A673 (cell line): ENCODE results near the gene CABLES1. TPM values are rescaled to one million over a fixed set of nuclear protein-coding genes. Genes with fewer than 3 reads are reported as not detected.

Experiments
- BruUV-seq: library from RNA; stranded (reverse); fragments of 400-500 nt; replicated peaks from 2 replicates; lab custom pipeline; 2021; lab: Mats Ljungman, UMichigan
- CTCF ChIA-PET: fragments of 300-600 bp; sonication (Branson Sonifier 250); formaldehyde crosslinking; loops from one replicate; lab custom pipeline; 2022; ENCODE audit warnings: antibody characterized with exemption; lab: Charles Lee
- POLR2A ChIA-PET: fragments of 300-600 bp; sonication (Branson Sonifier 250); formaldehyde crosslinking; loops from one replicate; lab custom pipeline; 2022; ENCODE audit warnings: antibody characterized with exemption; ENCODE audit not compliant: low non-redundant PET; lab: Charles Lee
- DNase-seq: peaks from one replicate; pipeline ENCODE4 v3.0.0-alpha.2; 2015; ENCODE audit warnings: low spot score
- H3K27ac ChIP-seq: fragments of 200-600 bp; sonication (generic); 2 replicates; pipeline ENCODE4 v1.5.1; 2016; ENCODE audit warnings: mixed run types, low read depth, mild to moderate bottlenecking, mixed read lengths, antibody characterized with exemption, low read length; ENCODE audit not compliant: poor library complexity, severe bottlenecking
- H3K27me3 ChIP-seq: fragments of 200-600 bp; sonication (generic); replicated peaks from 2 replicates; pipeline ENCODE4 v1.6.1; 2017; ENCODE audit warnings: mixed run types, low read depth, mild to moderate bottlenecking, mixed read lengths, antibody characterized with exemption, low read length; ENCODE audit not compliant: insufficient read depth, poor library complexity
- H3K36me3 ChIP-seq: fragments of 200-600 bp; sonication (generic); 2 replicates; pipeline ENCODE4 v1.6.1; 2016; ENCODE audit warnings: mixed run types, mild to moderate bottlenecking, mixed read lengths, antibody characterized with exemption, low read length; ENCODE audit not compliant: insufficient read depth, poor library complexity, severe bottlenecking
- H3K4me1 ChIP-seq: fragments of 200-600 bp; sonication (generic); 2 replicates; pipeline ENCODE4 v1.6.1; 2017; ENCODE audit warnings: mixed run types, mild to moderate bottlenecking, mixed read lengths, antibody characterized with exemption, low read length; ENCODE audit not compliant: insufficient read depth, poor library complexity, severe bottlenecking
- H3K4me3 ChIP-seq: fragments of 200-600 bp; sonication (generic); 2 replicates; pipeline ENCODE4 v1.5.1; 2016; ENCODE audit warnings: low read depth, mixed run types, mild to moderate bottlenecking, mixed read lengths, low read length; ENCODE audit not compliant: poor library complexity, severe bottlenecking
- H3K9me3 ChIP-seq: fragments of 200-600 bp; sonication (generic); 2 replicates; pipeline ENCODE4 v1.6.1; 2016; ENCODE audit warnings: mixed run types, low read depth, mild to moderate bottlenecking, mixed read lengths, antibody characterized with exemption, low read length; ENCODE audit not compliant: poor library complexity, severe bottlenecking
- EZH2 ChIP-seq: fragments of 200-600 bp; sonication (generic); IDR thresholded peaks from 2 replicates; pipeline ENCODE4 v1.6.1; 2017; ENCODE audit warnings: borderline replicate concordance, low read depth, mild to moderate bottlenecking, mixed read lengths, antibody characterized with exemption, low read length; ENCODE audit not compliant: poor library complexity, severe bottlenecking
- intact Hi-C: fragments of 100-400 bp; cut with micrococcal nuclease; formaldehyde crosslinking; loops from one replicate; pipeline ENCODE4 v1.10.0; 2022; ENCODE audit not compliant: unreplicated experiment
- total RNA-seq: library from RNA; stranded (reverse); gene quantifications from 2 replicates; pipeline ENCODE4 v1.2.3, GENCODE V29; 2021
- TF ChIP-seq, protein P1 (sequence below): fragments of 300-800, 200-600 bp; sonication (generic); conservative IDR thresholded peaks from 2 replicates; pipeline ENCODE4 v1.5.1; 2017; ENCODE audit warnings: low read depth, mild to moderate bottlenecking, antibody characterized with exemption, low read length, moderate library complexity, mixed read lengths

CABLES1 gene
- total RNA-seq, 1 experiment from 2014 or later, result 7.2 TPM

- H3K36me3 ChIP-seq, result no peaks in the 10 kb centered on the region
- no peaks in the 10 kb centered on the region for H3K27me3 ChIP-seq
- no peak for TF ChIP-seq EZH2
- TF ChIP-seq, protein P1, sequence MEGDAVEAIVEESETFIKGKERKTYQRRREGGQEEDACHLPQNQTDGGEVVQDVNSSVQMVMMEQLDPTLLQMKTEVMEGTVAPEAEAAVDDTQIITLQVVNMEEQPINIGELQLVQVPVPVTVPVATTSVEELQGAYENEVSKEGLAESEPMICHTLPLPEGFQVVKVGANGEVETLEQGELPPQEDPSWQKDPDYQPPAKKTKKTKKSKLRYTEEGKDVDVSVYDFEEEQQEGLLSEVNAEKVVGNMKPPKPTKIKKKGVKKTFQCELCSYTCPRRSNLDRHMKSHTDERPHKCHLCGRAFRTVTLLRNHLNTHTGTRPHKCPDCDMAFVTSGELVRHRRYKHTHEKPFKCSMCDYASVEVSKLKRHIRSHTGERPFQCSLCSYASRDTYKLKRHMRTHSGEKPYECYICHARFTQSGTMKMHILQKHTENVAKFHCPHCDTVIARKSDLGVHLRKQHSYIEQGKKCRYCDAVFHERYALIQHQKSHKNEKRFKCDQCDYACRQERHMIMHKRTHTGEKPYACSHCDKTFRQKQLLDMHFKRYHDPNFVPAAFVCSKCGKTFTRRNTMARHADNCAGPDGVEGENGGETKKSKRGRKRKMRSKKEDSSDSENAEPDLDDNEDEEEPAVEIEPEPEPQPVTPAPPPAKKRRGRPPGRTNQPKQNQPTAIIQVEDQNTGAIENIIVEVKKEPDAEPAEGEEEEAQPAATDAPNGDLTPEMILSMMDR, result no peak
- DNase-seq, result no peak
- BruUV-seq, result no TSS peak
- no peaks in the 10 kb centered on the region for H3K4me1 ChIP-seq
- intact Hi-C loops, result no loop called here
- no peak overlapping the region for H3K27ac ChIP-seq
- no peak overlapping the region for H3K4me3 ChIP-seq
- POLR2A ChIA-PET, result interaction anchor here (0.6 to 0.7 kb wide), 2 partner anchors 259 to 274 kb away, joined by 3 to 4 read pairs; partner anchors contain the start of gene RIOK3
- no peaks in the 10 kb centered on the region for H3K9me3 ChIP-seq
- CTCF ChIA-PET, result no interaction called here
Measured at GRCh38 chr18:23179416-23179815, 44.1 kb downstream of the CABLES1 start.

DNA sequence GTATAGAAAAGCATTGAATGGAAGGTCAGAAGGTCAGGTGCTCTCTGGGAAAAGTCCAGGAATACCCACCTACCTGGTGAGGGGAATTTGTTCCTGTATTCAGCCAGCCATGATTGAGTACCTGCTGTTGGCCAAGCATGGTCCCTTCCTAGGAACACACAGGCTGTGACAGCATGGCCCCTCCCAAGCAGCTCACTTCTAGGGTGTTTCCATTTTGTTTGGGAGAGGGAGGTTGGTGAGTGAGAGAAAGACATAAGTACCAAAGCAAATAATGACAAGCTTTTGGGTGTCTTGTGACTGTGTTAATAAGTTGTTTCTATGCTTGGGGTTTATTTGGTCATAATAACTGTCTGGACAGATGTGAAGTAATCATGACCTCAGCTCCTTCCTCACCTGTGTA, 46.3 kb downstream of the CABLES1 start:
- H3K9me3 ChIP-seq, result no peaks in the 10 kb centered on the region
- ChIA-PET POLR2A (no interaction called here), CTCF (no interaction called here)
- H3K27me3 ChIP-seq, result no peaks in the 10 kb centered on the region
- DNase-seq, result no peak
- H3K36me3 ChIP-seq, result no peaks in the 10 kb centered on the region
- no peak overlapping the region for H3K27ac ChIP-seq
- no TSS peak for BruUV-seq
- no peak overlapping the region for H3K4me3 ChIP-seq
- H3K4me1 ChIP-seq, result no peaks in the 10 kb centered on the region
- intact Hi-C loops, result no loop called here
- TF ChIP-seq, protein P1, result no peak
- TF ChIP-seq EZH2, result no peak

- no peak overlapping the region for H3K27ac ChIP-seq
- no peaks in the 10 kb centered on the region for H3K27me3 ChIP-seq
- CTCF ChIA-PET, result no interaction called here
- BruUV-seq, result no TSS peak
- no peaks in the 10 kb centered on the region for H3K36me3 ChIP-seq
- H3K9me3 ChIP-seq, result no peaks in the 10 kb centered on the region
- DNase-seq, result no peak
- H3K4me1 ChIP-seq, result no peaks in the 10 kb centered on the region
- intact Hi-C loops, result no loop called here
- TF ChIP-seq, protein P1, result no peak
- no peak for TF ChIP-seq EZH2
- no peak overlapping the region for H3K4me3 ChIP-seq
- POLR2A ChIA-PET, result no interaction called here
Measured at GRCh38 chr18:23182606-23183005, 47.3 kb downstream of the CABLES1 start.
